K562 (cell line): ENCODE measurements around the gene DISC1. TPM values are rescaled to one million over a fixed set of nuclear protein-coding genes. Genes with fewer than 3 reads are reported as not detected.

Source experiments
- CHD4 ChIP-seq: fragments of 200-600 bp; sonication (generic); IDR thresholded peaks from 3 replicates; pipeline ENCODE4 v1.6.1; 2012; ENCODE audit warnings: low read depth, mild to moderate bottlenecking, mixed read lengths, low read length, inconsistent platforms; ENCODE audit not compliant: insufficient read depth, insufficient replicate concordance, poor library complexity, severe bottlenecking
- ESRRB ChIP-seq: fragments of 250-450 bp; sonication (Bioruptor Pico); IDR thresholded peaks from 2 replicates; pipeline ENCODE4 v1.5.0; 2020; ENCODE audit warnings: mild to moderate bottlenecking, moderate library complexity, borderline replicate concordance
- MYC ChIP-seq, 2 experiments: fragments of 250-450 bp in 1 of 2; sonication (Bioruptor Pico) in 1 of 2; IDR thresholded peaks; 2 replicates each; pipeline versions ENCODE4 v1.5.1 to v1.6.1; 2012 to 2021; ENCODE audit warnings: low read depth in 2 of 2, borderline replicate concordance in 1 of 2, improper control_type of control experiment in 1 of 2, low read length in 1 of 2, mild to moderate bottlenecking in 1 of 2, moderate library complexity in 1 of 2
- RBM34 ChIP-seq: fragments of 200-400 bp; formaldehyde crosslinking; IDR thresholded peaks from 2 replicates; pipeline ENCODE4 v1.6.1; 2018; ENCODE audit warnings: low read length, borderline replicate concordance; ENCODE audit not compliant: insufficient read depth
- TCF7L2 ChIP-seq: fragments of 150-350 bp; IDR thresholded peaks from 2 replicates; pipeline ENCODE4 v1.6.1; 2016; ENCODE audit warnings: low read depth, mild to moderate bottlenecking, low read length, moderate library complexity
- TFAM ChIP-seq: fragments of 250-450 bp; sonication (Bioruptor Pico); conservative IDR thresholded peaks from 2 replicates; pipeline ENCODE4 v1.5.0; 2021; ENCODE audit warnings: mild to moderate bottlenecking, moderate library complexity
- ZBTB49 ChIP-seq: sonication (generic); formaldehyde crosslinking; IDR thresholded peaks from 2 replicates; pipeline ENCODE4 v1.8.0; 2022; ENCODE audit warnings: missing genetic modification reagents, mild to moderate bottlenecking, borderline replicate concordance
- ZNF511 ChIP-seq: sonication (generic); formaldehyde crosslinking; IDR thresholded peaks from 2 replicates; pipeline ENCODE4 v1.8.0; 2022; ENCODE audit warnings: mild to moderate bottlenecking, missing genetic modification reagents
- polyA plus RNA-seq, 8 experiments: library from polyadenylated mRNA; depleted of rRNA in 4 of 8; stranded (reverse) in 5 of 8; unstranded in 3 of 8; fragments of >200 nt; fragmentation: Nextera tagmentation in 2 of 8; fragmentation: Illumina TruSeq in 1 of 8; extraction: Ambion mirVana in 2 of 8; extraction: Trizol in 1 of 8; gene quantifications; 2 replicates each; pipeline versions ENCODE4 v1.2.1 to v1.2.3, GENCODE V29; 2011 to 2014; ENCODE audit warnings: inconsistent platforms in 1 of 8, missing spikeins in 1 of 8
- total RNA-seq, 7 experiments: library from RNA; depleted of rRNA in 6 of 7; stranded (reverse); fragments of >200 nt in 6 of 7; fragmentation: Illumina TruSeq in 2 of 7; extraction: Trizol in 2 of 7; gene quantifications; 2 replicates each; pipeline versions ENCODE4 v1.2.1 to v1.2.3, GENCODE V29; 2011 to 2021; ENCODE audit warnings: low replicate concordance in 1 of 7
- TF ChIP-seq, protein P1 (sequence below): fragments of 250-450 bp; sonication (Bioruptor Pico); IDR thresholded peaks from 2 replicates; pipeline ENCODE4 v1.5.0; 2021; ENCODE audit warnings: mild to moderate bottlenecking, borderline replicate concordance
- TF ChIP-seq, protein P2 (sequence below): fragments of 450-650 bp; IDR thresholded peaks from 2 replicates; pipeline ENCODE4 v1.6.1; 2017; ENCODE audit warnings: antibody characterized with exemption

The DISC1 gene
- total and polyA plus RNA-seq, 9 of the 15 experiments (the other 6 are each of a cell fraction or from before 2014, with no cell fraction given), result 0.01 to 0.11 (median 0.08) TPM; not detected in 1

DNA sequence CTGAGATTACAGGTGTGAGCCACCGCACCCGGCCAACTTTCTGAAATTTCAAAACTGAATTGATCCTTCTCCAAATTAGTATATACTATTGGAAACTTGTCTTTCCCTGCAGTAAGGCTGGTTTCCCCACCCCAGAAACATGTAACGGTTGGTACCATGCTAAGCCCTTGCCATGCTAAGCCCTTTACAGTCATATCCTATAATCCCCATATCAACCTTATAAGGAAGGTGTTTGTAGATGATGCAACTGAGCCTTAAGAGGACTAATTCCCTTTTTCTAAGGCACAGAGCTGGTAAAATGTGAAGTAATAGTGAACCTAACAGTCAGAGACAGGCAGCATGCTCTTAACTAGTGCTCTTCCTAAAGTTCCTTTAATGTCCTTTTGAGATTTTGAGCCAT lies 413.7 kb downstream of the DISC1 start (continued):
- TF ChIP-seq, protein P1, sequence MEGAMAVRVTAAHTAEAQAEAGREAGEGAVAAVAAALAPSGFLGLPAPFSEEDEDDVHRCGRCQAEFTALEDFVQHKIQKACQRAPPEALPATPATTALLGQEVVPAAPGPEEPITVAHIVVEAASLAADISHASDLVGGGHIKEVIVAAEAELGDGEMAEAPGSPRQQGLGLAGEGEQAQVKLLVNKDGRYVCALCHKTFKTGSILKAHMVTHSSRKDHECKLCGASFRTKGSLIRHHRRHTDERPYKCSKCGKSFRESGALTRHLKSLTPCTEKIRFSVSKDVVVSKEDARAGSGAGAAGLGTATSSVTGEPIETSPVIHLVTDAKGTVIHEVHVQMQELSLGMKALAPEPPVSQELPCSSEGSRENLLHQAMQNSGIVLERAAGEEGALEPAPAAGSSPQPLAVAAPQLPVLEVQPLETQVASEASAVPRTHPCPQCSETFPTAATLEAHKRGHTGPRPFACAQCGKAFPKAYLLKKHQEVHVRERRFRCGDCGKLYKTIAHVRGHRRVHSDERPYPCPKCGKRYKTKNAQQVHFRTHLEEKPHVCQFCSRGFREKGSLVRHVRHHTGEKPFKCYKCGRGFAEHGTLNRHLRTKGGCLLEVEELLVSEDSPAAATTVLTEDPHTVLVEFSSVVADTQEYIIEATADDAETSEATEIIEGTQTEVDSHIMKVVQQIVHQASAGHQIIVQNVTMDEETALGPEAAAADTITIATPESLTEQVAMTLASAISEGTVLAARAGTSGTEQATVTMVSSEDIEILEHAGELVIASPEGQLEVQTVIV (CRISPR knock-in tag), result no peak
- TF ChIP-seq RBM34, result no peak
- TF ChIP-seq TCF7L2, result no peak
- no peak for TF ChIP-seq ESRRB (CRISPR knock-in tag)
- TF ChIP-seq CHD4, result no peak
- no peak for TF ChIP-seq ZNF511 (CRISPR knock-in tag)
- no peak for TF ChIP-seq TFAM (CRISPR knock-in tag)
- no peak for TF ChIP-seq MYC (IDR thresholded peaks at IDR 0.05; ENCODE audit: low read depth, low read length)
- no peak for TF ChIP-seq MYC (CRISPR knock-in tag; IDR thresholded peaks at IDR 0.05; ENCODE audit: borderline replicate concordance, low read depth)
- TF ChIP-seq, protein P2, sequence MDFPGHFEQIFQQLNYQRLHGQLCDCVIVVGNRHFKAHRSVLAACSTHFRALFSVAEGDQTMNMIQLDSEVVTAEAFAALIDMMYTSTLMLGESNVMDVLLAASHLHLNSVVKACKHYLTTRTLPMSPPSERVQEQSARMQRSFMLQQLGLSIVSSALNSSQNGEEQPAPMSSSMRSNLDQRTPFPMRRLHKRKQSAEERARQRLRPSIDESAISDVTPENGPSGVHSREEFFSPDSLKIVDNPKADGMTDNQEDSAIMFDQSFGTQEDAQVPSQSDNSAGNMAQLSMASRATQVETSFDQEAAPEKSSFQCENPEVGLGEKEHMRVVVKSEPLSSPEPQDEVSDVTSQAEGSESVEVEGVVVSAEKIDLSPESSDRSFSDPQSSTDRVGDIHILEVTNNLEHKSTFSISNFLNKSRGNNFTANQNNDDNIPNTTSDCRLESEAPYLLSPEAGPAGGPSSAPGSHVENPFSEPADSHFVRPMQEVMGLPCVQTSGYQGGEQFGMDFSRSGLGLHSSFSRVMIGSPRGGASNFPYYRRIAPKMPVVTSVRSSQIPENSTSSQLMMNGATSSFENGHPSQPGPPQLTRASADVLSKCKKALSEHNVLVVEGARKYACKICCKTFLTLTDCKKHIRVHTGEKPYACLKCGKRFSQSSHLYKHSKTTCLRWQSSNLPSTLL, result no peak
- no peak for TF ChIP-seq ZBTB49 (CRISPR knock-in tag)
